ENCODE results near the gene SMC5.
A peak's percentile ranks its signal among the peaks of the same experiment; 100 is the strongest.

SMC5 gene

GRCh38 chr9:70262948-70263347 is 4.2 kb downstream of the SMC5 start:
- no peak overlapping the region for H3K4me3 ChIP-seq (ENCODE audit: low read depth, low read length)
- DNase-seq (ENCODE audit: low read depth), result no peak
- no peak for TF ChIP-seq CTCF (conservative IDR thresholded peaks at IDR 0.05; ENCODE audit: low read depth, low read length)

GRCh38 chr9:70263421-70263820 is 4.6 kb downstream of the SMC5 start:
- no peak overlapping the region for H3K4me3 ChIP-seq (ENCODE audit: low read depth, low read length)
- TF ChIP-seq CTCF (conservative IDR thresholded peaks at IDR 0.05; ENCODE audit: low read depth, low read length), result no peak
- peak; percentile 25 for DNase-seq (ENCODE audit: low read depth)

- no peak for TF ChIP-seq CTCF (conservative IDR thresholded peaks at IDR 0.05; ENCODE audit: low read depth, low read length)
- H3K4me3 ChIP-seq (ENCODE audit: low read depth, low read length), result no peak overlapping the region
- DNase-seq (ENCODE audit: low read depth), result no peak
These were observed 19.5 kb downstream of the SMC5 start for GRCh38 chr9:70278305-70278704.

- no peak overlapping the region for H3K4me3 ChIP-seq (ENCODE audit: low read depth, low read length)
- DNase-seq (ENCODE audit: low read depth), result no peak
- TF ChIP-seq CTCF (conservative IDR thresholded peaks at IDR 0.05; ENCODE audit: low read depth, low read length), result no peak
These were observed 25.1 kb downstream of the SMC5 start for GRCh38 chr9:70283848-70284247.

DNA sequence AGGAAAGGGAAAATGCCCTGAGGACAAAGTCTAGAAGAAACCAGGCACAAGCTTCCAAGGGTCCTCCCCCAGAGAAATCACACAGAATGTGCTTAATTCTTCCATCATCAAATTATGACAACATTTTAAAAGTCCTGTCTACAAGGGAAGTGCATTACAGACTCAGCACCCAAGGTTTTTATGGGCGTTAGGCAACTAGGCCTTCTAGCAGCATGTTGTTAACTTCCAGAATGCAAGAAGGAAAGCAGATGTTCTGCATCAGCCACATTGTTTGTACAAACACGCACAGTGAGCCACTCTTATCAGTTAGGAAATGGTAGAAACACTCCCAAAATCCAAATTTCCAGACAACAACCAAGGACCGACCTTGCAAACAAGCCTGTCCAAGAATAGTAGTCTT is 26.5 kb downstream of the SMC5 start:
- DNase-seq (ENCODE audit: low read depth), result peak; percentile 63
- H3K4me3 ChIP-seq (ENCODE audit: low read depth, low read length), result no peak overlapping the region
- no peak for TF ChIP-seq CTCF (conservative IDR thresholded peaks at IDR 0.05; ENCODE audit: low read depth, low read length)

- TF ChIP-seq CTCF (conservative IDR thresholded peaks at IDR 0.05; ENCODE audit: low read depth, low read length), result no peak
- DNase-seq (ENCODE audit: low read depth), result no peak
- H3K4me3 ChIP-seq (ENCODE audit: low read depth, low read length), result no peak overlapping the region
These were observed 27.3 kb downstream of the SMC5 start for GRCh38 chr9:70285981-70286598.

DNA sequence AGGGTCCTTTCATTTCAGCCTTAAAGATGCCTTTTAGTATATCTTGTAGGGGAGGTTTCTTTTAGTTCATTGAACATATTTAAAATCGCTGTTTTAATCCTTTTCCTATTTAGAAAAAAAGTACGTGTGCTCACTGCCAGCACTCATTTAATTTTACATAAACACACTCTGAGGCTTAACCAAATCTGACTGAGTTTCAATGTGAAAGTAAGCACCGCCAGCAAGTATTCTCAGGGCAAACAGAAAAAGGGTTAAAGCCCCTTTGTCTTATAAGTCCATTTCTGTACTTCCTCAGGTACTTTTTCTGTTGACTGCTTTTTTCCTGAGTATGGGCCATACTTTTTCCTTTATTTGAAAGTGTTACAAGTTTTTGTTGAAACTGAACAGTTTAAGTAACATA is 31.8 kb downstream of the SMC5 start:
- no peak for DNase-seq (ENCODE audit: low read depth)
- no peak overlapping the region for H3K4me3 ChIP-seq (ENCODE audit: low read depth, low read length)
- TF ChIP-seq CTCF (conservative IDR thresholded peaks at IDR 0.05; ENCODE audit: low read depth, low read length), result no peak

Measured in choroid plexus epithelial cell (primary cell).